Neutrophil (primary cell): ENCODE results near the gene HMGCLL1.

Source experiments
- H3K27ac ChIP-seq: fragments of 200-600 bp; sonication (generic); 2 replicates; pipeline ENCODE4 v1.5.1; 2016; ENCODE audit warnings: mild to moderate bottlenecking, moderate library complexity
- H3K27me3 ChIP-seq: fragments of 200-600 bp; sonication (generic); 2 replicates; pipeline ENCODE4 v1.6.0; 2016; ENCODE audit warnings: mild to moderate bottlenecking
- H3K36me3 ChIP-seq: fragments of 200-600 bp; sonication (generic); 2 replicates; pipeline ENCODE4 v1.5.1; 2017
- H3K4me1 ChIP-seq, 2 experiments: fragments of 200-600 bp in 1 of 2; sonication (generic) in 1 of 2; 1 replicate in 1 of 2; 2 replicates in 1 of 2; pipeline versions ENCODE4 v1.5.1 to v1.6.1; 2013 to 2016; ENCODE audit warnings: low read depth in 1 of 2, low read length in 1 of 2, mild to moderate bottlenecking in 1 of 2, moderate library complexity in 1 of 2; ENCODE audit not compliant: control insufficient read depth in 1 of 2, insufficient read depth in 1 of 2
- H3K4me3 ChIP-seq, 2 experiments: fragments of 200-600 bp in 1 of 2; sonication (generic) in 1 of 2; 1 replicate in 1 of 2; 2 replicates in 1 of 2; pipeline ENCODE4 v1.5.1; 2013 to 2016; ENCODE audit warnings: low read depth in 1 of 2, low read length in 1 of 2, mild to moderate bottlenecking in 1 of 2, moderate library complexity in 1 of 2
- H3K9me3 ChIP-seq: fragments of 200-600 bp; sonication (generic); 2 replicates; pipeline ENCODE4 v1.5.1; 2016
- CTCF ChIP-seq: fragments of 200-600 bp; sonication (generic); IDR thresholded peaks from 2 replicates; pipeline ENCODE4 v1.5.1; 2016; ENCODE audit warnings: antibody characterized with exemption

Gene HMGCLL1

GRCh38 chr6:55474382-55474781, 104.6 kb downstream of the HMGCLL1 start:
- H3K36me3 ChIP-seq: no peaks in the 10 kb centered on the region
- H3K9me3 ChIP-seq: no peaks in the 10 kb centered on the region
- H3K4me3 ChIP-seq: no peak overlapping the region
- no peaks in the 10 kb centered on the region for H3K27me3 ChIP-seq
- no peak overlapping the region for H3K27ac ChIP-seq
- no peaks in the 10 kb centered on the region for H3K4me1 ChIP-seq
- TF ChIP-seq CTCF: no peak

- no peak overlapping the region for H3K4me3 ChIP-seq
- TF ChIP-seq CTCF: no peak
- no peaks in the 10 kb centered on the region for H3K27me3 ChIP-seq
- H3K27ac ChIP-seq: no peak overlapping the region
- H3K4me1 ChIP-seq: no peaks in the 10 kb centered on the region
- no peaks in the 10 kb centered on the region for H3K36me3 ChIP-seq
- H3K9me3 ChIP-seq: no peaks in the 10 kb centered on the region
These were observed 105.3 kb downstream of the HMGCLL1 start for GRCh38 chr6:55473722-55474121.

- Histone ChIP-seq H3K4me3 (no peak overlapping the region), H3K36me3 (no peaks in the 10 kb centered on the region)
These were observed 109.0 kb downstream of the HMGCLL1 start for GRCh38 chr6:55469951-55470366.

GRCh38 chr6:55456016-55456415, 123.0 kb downstream of the HMGCLL1 start:
- Histone ChIP-seq H3K36me3 (no peaks in the 10 kb centered on the region), H3K27ac (no peak overlapping the region), H3K4me1 (no peaks in the 10 kb centered on the region), H3K9me3 (no peaks in the 10 kb centered on the region), H3K27me3 (no peaks in the 10 kb centered on the region), H3K4me3 (no peak overlapping the region)
- TF ChIP-seq CTCF: no peak

More at GRCh38 chr6:55469951-55470366, 109.0 kb downstream of the HMGCLL1 start:
- TF ChIP-seq CTCF: no peak
- Histone ChIP-seq H3K9me3 (no peaks in the 10 kb centered on the region), H3K4me1 (no peaks in the 10 kb centered on the region), H3K27ac (no peak overlapping the region), H3K27me3 (no peaks in the 10 kb centered on the region)

- no peaks in the 10 kb centered on the region for H3K4me1 ChIP-seq
- H3K27ac ChIP-seq: no peak overlapping the region
- no peaks in the 10 kb centered on the region for H3K36me3 ChIP-seq
- no peaks in the 10 kb centered on the region for H3K9me3 ChIP-seq
- H3K27me3 ChIP-seq: no peaks in the 10 kb centered on the region
- no peak for TF ChIP-seq CTCF
- H3K4me3 ChIP-seq: no peak overlapping the region
These were observed 129.0 kb downstream of the HMGCLL1 start for GRCh38 chr6:55450005-55450404.

GRCh38 chr6:55449225-55449624, 129.8 kb downstream of the HMGCLL1 start:
- Histone ChIP-seq H3K4me3 (no peak overlapping the region), H3K36me3 (no peaks in the 10 kb centered on the region), H3K27me3 (no peaks in the 10 kb centered on the region), H3K4me1 (no peaks in the 10 kb centered on the region), H3K27ac (no peak overlapping the region), H3K9me3 (no peaks in the 10 kb centered on the region)
- no peak for TF ChIP-seq CTCF
